AG04449 (cell line): ENCODE results near the gene BASP1.

Source experiments
- CTCF ChIA-PET: fragments of 350-600 bp; formaldehyde crosslinking; extraction: SDS; loops from one replicate; lab custom pipeline; 2021; ENCODE audit warnings: antibody characterized with exemption; lab: Yijun Ruan, JAX
- POLR2A ChIA-PET: fragments of 400-600, 350-600 bp; formaldehyde crosslinking; extraction: SDS; loops from one replicate; lab custom pipeline; 2020; ENCODE audit warnings: antibody characterized with exemption, inconsistent platforms; lab: Yijun Ruan, JAX
- DNase-seq: peaks from one replicate; pipeline ENCODE4 v3.0.0-alpha.2; 2010; ENCODE audit warnings: low read depth, low spot score
- H3K4me3 ChIP-seq: 2 replicates; pipeline ENCODE4 v1.5.1; 2011; ENCODE audit warnings: low read depth, mild to moderate bottlenecking, control low read depth, low read length
- TF ChIP-seq, protein P1 (sequence below): IDR thresholded peaks from one replicate; pipeline ENCODE4 v1.5.1; 2011; ENCODE audit warnings: mild to moderate bottlenecking, moderate library complexity, low read length, control low read depth, inconsistent platforms; ENCODE audit not compliant: insufficient read depth; ENCODE audit errors: missing control alignments

Gene BASP1

DNA sequence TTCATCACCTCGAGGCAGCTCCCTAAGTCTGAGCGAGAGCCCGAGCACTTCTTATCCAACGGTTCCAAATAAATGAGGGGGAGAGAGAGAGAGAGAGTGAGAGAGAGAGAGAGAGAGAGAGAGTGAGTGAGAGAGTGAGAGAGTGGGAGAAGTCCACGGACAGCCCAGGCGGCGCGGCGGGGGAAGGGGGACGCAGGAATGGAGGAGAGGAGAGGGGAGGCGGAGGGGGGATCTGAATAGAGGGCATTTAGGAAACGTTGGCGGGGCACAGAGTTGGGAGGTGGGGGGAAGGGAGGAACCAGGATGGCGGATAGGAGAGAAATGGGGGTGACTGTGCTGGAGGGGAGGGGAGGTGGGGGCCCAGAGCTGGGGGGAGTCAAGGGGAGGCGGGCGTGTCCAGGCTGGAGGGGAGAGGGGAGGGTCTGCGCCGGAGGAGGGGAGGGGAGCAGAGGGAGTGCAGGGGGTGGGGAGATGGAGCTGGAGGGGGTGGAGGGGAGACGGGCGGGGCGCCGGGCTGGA lies 398 bp upstream of the BASP1 start:
- peak overlapping the region; percentile 95 for H3K4me3 ChIP-seq
- ChIA-PET POLR2A (interaction anchor here (0.6 to 2.3 kb wide), 2 partner anchors 21 to 480 kb away, joined by 4 to 7 read pairs; no protein-coding TSS in a partner anchor), CTCF (interaction anchor here (0.8 to 5.3 kb wide), 34 partner anchors 10 to 1113 kb away, joined by 3 to 184 read pairs (median 4); no protein-coding TSS in a partner anchor)
- TF ChIP-seq, protein P1, sequence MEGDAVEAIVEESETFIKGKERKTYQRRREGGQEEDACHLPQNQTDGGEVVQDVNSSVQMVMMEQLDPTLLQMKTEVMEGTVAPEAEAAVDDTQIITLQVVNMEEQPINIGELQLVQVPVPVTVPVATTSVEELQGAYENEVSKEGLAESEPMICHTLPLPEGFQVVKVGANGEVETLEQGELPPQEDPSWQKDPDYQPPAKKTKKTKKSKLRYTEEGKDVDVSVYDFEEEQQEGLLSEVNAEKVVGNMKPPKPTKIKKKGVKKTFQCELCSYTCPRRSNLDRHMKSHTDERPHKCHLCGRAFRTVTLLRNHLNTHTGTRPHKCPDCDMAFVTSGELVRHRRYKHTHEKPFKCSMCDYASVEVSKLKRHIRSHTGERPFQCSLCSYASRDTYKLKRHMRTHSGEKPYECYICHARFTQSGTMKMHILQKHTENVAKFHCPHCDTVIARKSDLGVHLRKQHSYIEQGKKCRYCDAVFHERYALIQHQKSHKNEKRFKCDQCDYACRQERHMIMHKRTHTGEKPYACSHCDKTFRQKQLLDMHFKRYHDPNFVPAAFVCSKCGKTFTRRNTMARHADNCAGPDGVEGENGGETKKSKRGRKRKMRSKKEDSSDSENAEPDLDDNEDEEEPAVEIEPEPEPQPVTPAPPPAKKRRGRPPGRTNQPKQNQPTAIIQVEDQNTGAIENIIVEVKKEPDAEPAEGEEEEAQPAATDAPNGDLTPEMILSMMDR = no peak
- no peak for DNase-seq

DNA sequence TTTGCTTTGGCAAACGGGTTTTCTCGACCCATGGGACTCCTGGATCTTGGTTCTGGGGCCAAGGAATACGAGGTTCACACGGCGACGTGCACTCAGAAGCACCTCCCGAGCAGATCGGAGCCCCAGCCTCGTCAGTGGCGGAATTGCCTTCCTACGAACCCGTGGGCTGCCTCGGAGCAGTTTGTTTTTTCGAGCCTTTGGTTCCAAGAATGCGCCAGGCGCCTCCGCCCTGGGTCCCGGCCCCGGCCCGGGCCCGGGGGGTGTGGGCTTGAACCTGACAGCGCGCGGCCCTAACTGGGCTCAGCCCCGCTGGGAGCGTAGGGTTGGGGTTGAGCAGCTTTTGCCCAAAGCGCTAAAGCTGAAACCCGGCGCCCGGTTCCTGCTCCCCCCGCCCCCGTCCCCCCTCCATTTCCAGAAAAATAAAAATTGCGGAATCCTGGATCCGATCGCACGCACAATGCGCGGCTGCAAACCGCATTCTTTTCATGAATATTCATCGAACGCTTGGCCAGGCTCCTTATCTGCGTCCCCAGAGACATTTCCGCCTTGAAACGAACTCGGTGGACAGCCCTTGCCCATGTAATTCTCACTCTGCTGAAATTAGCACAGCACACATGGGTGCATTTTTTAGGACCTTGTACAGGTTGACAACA lies 1.0 kb downstream of the BASP1 start:
- DNase-seq = no peak
- ChIA-PET POLR2A (interaction anchor here (0.5 to 2.3 kb wide), 3 partner anchors 20 to 67 kb away, joined by 3 to 7 read pairs (median 3); no protein-coding TSS in a partner anchor), CTCF (no interaction called here)
- peak overlapping the region; percentile 95 for H3K4me3 ChIP-seq
- TF ChIP-seq, protein P1 = no peak

DNA sequence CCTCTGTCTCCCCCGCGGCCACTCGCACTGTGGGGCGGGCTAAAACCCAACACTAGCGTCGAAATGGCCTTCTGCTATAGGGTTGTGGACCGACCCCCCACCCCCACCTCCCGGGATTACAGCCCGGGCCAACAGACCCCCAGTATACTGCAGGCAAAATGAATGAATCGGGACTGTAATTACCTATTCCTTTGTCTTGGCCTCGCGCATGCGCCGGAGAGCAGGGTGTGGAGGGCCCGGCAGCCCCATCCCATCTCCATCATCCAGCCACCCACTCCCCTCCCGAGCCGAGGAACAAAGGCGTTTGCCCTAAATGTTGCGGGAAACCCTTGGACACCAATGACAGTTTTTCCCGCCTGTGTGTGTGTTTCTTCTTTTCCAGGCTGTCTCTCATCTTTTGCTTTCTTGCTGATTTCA lies 1.6 kb downstream of the BASP1 start:
- no peak for DNase-seq
- H3K4me3 ChIP-seq = peak overlapping the region; percentile 95
- POLR2A ChIA-PET = interaction anchor here (2.3 kb wide), 1 partner anchor 19 kb away, joined by 7 read pairs; no protein-coding TSS in a partner anchor
- TF ChIP-seq, protein P1 = no peak
- CTCF ChIA-PET = no interaction called here

DNA sequence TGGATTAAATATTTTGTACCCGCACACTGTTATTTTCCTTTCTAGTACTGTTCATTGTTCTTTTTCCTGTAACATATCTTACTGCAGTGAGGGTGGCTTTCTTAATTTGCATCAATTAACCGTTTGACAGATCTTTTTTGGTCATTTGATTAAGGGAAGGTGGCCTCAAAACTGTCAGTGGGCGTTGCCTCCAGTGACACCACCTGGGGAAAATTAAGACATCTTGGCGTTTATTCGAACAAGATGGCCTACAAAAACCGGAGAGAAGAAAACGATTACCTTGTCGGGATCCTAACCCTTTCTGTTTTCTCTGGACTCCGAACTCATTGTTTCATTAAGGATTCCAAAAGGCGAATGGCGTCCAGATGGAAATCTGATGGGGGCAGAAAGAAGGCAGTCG lies 2.0 kb downstream of the BASP1 start:
- DNase-seq = no peak
- TF ChIP-seq, protein P1 = no peak
- ChIA-PET CTCF (no interaction called here), POLR2A (no interaction called here)
- peak overlapping the region; percentile 95 for H3K4me3 ChIP-seq

DNA sequence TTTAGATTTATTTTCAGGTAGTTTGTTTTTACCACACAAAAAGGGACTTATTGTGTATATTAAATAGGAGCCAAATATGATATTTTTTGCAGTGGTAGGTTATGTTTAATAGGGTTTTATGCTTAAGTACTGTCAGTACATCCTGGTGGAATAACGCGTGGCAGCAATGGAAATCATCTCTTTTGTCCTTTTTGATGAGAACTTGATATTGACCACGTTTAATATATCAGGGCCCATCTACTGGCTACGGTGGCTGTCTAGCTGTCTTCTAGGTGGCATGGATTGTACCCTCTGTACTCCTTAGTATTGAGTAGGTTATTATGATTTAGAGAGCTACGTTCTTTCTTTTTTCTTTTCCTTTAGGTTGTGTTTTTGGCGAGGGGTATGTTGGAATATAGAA lies 2.6 kb downstream of the BASP1 start:
- CTCF ChIA-PET = no interaction called here
- POLR2A ChIA-PET = no interaction called here

DNA sequence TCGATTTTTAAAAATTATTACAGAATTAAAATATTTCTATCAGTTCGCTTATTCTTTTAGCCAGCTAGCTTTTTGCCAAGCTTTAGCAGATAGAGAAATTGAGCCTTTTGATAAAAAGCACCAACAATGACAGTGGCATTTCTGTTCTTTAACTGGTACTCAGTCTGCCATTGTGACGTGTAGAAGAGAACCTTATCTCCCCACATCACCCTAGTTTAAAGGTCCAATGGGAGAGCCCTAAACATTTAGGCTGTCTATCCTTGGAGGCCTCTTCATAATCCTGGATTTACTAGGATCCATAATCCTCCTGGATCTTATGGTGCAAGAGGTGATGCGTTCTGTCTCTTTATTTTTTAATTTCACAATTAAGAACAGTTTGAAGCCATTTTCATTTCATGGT lies 3.0 kb downstream of the BASP1 start:
- H3K4me3 ChIP-seq = peak overlapping the region; percentile 9; the same call in 1 of the 2 replicates
- POLR2A ChIA-PET = no interaction called here
- TF ChIP-seq, protein P1 = no peak
- CTCF ChIA-PET = no interaction called here
- no peak for DNase-seq

More for the DNA sequence above, 2.6 kb downstream of the BASP1 start:
- H3K4me3 ChIP-seq = peak overlapping the region; percentile 95
- TF ChIP-seq, protein P1 = no peak
- no peak for DNase-seq
